ENCODE measurements around the gene ACSF3.
A peak's percentile ranks its signal among the peaks of the same experiment; 100 is the strongest.
"Not testable (repeated sequence)": the region's sequence is repeated elsewhere in the genome, so short reads cannot be mapped to it uniquely, and the experiment has no call there.

The ACSF3 gene

GRCh38 chr16:89074072-89074674 is 19.5 kb upstream of the ACSF3 start:
- DNase-seq: not testable (repeated sequence)

DNA sequence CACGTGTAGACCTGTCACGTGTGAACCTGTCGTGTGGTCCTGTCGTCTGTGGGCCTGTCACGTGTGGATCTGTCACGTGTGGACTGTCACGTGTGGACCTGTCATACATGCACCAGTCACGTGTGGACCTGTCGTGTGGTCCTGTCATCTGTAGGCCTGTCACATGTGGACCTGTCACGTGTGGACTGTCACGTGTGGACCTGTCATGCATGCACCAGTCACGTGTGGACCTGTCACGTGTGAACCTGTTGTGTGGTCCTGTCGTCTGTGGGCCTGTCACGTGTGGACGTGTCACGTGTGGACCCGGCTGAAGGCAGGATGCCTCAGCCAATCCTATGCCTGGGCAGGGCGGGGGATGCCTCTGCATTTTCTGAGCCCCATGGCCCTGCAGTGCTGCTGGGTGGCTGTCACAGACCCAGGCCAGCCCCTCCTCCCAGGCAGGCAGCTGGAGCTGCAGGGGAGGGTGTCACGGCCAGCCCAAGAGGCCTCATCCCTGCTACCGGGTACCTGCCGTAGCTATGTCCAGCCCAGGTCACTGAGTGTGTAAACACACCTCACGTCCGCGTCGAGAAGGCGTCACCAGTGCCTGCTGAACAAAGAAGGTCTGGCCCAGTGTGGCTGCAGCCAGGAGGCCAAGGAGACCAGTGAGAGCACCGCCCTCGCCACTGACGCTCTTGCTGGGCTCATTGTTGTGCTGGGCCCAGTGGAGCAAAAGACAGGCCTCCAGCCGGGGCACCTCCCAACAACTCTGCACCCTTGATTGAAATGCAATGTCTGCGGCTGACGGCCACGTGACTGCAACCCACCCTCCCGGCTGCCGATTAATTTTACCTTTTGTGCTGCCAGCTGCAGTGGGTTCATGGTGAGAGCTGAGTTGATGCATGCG is 18.6 kb upstream of the ACSF3 start:
- DNase-seq: no peak

DNA sequence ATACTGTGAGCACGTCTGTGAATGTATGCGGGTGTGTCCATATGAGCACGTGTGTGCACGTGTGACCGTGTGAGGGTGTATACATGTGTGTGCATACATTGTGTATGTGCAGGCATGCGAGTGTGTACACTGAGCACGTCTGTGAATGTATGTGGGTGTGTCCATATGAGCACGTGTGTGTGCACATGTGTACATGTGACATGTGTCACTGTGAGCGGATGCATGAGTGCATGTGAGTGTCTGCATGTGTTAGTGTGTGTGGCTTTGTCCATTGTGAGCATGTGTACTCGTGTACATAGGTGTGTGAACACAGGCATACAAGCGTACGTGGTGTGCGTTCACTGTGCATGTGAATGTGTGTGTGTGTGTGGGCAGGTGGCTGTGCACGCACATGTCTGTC is 17.5 kb upstream of the ACSF3 start:
- no peak for DNase-seq

- DNase-seq: no peak
Observed at GRCh38 chr16:89077076-89077475, 16.6 kb upstream of the ACSF3 start.

DNA sequence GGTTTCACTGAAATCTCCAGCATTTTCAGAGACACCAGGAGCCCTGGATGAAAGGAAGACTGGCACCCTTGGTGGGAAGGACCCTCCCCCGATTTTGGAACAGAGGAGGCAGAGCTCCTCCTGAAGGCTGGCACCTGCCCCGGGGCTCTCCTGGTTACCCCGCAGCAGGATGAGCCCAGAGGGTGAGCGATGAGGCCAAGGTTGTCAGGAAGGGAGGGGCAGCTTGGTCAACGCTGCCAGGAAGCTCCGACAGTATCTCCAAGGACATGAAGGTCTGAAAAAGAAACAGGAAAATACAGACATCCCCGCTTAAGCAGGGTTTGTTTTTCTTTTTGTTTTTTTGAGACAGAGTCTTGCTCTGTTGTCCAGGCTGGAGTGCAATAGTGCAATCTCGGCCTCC is 15.5 kb upstream of the ACSF3 start:
- DNase-seq: no peak

DNA sequence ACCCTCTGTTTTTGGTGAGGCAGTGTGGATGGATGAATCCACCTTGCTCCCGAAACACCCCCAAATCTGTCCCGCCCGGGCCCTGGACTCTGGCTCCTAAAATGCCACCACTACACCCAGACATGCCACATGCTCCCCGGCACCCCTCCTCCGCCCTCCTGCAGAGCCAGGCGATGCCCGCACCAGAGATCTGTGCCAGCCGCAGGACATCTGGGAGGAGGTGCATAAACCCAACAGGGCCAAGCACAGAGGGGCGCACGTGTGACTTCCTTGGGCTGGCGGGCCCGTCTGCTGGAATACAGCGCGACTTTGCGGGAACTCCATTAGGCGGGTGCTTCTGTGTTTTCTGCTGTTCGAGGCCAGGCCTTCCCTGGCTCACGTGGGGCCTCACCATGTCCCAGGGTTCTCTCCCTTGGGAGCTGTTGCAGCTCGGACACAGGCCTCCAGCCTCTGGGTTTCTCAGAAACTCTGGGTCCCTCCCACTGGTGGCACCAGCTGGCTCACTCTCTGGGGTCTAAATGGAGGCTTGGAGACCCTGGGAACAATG is 14.1 kb upstream of the ACSF3 start:
- DNase-seq: no peak

DNA sequence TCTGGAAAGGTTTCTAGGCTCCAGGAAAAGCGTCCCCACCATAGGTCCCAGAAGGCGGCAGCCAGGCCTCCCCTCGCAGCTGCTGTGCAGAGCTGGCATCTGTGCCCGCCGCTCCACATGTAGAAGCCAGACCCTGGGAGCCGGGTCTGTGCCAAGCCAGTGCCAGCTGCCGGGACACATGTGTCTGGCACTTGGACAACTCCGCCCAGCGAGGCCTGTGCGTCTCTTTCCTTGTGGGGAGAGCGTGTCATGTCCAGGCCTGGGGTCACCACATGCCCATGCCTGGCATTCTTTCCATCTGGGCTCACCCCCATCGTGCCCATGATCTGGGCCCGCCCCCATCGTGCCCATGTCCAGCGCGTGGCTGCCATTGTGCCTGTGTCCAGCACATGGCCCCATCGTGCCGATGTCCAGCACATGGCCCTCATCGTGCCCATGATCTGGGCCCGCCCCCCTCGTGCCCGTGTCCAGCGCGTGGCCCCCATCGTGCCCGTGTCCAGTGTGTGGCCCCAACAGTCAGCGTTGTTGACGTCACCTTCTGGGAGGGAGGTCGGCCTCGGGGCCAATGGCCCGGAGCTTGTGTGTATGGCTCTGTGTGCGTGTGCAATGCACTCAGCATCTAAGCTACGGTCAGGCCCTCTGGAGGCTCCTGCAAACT is 13.3 kb upstream of the ACSF3 start:
- DNase-seq: no peak

DNA sequence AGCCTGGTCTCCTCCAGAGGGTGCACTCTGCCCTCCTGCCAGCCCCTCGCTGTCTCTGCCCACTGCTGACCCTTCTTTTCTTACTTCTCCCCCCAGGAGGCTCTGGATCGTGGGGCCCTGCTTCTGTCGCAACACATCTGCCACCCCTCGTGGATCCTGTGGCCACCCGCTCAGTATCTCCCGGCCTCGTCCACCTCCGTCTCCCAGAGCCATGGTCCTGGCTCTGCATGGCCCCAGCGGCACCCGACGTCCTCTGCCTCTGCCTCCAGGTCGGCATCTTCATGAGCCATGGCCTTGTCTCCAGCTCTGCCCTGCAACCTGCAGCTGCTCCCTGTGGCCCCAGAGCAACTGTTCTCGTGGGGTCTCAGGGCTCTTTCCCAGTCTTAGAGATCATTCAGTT is 12.1 kb upstream of the ACSF3 start:
- DNase-seq: no peak

GRCh38 chr16:89084411-89084810 is 9.2 kb upstream of the ACSF3 start:
- no peak for DNase-seq

DNA sequence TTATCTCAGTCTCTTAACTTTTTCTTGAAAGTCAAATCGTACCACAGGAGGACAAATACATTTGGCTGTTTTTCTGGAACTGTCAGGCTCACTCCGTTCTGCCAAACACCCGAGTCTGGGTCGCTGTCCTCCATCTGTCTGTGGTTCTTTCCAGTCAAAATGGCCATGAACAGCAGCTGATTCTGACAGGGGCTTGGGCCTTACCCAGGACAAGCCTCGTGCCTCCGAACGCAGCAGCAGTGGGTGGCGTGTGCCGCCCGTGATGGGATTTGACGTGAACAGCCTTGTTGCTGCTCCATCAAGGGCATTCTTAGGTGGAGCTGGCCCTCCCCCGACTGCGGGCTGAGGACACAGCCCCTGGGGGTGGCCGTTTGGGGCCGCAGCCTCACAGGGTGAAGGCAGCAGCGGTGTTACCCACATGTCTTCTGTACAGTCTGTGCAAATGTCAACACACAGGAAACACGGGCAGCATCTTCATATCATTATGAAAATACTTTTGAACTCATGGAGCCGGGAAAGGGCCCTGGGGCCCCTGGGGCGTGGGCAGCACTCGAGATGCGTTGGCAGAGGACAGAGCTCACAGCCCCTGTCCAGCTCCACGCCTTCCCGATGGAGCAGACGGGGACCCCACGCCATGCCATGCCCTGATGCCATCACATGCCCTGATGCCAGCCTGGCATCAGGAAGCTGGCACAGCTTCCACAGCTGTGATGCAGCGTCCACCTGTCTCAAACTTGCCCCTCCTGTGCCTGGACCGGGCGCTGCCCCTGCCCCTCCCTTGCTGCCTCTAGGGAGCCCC is 8.6 kb upstream of the ACSF3 start:
- DNase-seq: no peak

GRCh38 chr16:89085755-89086154 is 7.9 kb upstream of the ACSF3 start:
- DNase-seq: no peak

- no peak for DNase-seq
Observed at GRCh38 chr16:89087922-89088497, 5.6 kb upstream of the ACSF3 start.

DNA sequence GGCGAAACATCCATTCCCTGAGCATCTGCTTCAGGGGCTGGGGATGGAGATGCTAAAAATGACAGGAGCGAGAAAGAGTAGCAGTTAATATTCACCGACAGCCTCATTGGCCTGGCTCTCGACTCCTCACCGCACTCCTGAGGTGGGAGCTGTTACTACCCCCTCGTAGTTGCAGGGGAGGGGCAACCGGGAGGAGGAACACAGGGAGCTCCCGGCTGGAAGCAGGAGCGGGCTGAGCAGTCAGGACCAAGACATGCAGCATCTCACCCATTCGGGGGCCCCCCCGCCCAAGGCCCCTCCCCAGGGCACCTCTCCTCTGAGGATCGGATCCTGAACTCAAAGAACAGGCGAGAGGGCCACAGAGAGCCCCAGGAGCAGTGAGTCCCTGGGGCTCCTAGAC is 4.5 kb upstream of the ACSF3 start:
- DNase-seq: no peak

- no peak for DNase-seq
Observed at GRCh38 chr16:89090182-89090630, 3.4 kb upstream of the ACSF3 start.

- DNase-seq: no peak
Observed at GRCh38 chr16:89090669-89091426, 2.8 kb upstream of the ACSF3 start.

DNA sequence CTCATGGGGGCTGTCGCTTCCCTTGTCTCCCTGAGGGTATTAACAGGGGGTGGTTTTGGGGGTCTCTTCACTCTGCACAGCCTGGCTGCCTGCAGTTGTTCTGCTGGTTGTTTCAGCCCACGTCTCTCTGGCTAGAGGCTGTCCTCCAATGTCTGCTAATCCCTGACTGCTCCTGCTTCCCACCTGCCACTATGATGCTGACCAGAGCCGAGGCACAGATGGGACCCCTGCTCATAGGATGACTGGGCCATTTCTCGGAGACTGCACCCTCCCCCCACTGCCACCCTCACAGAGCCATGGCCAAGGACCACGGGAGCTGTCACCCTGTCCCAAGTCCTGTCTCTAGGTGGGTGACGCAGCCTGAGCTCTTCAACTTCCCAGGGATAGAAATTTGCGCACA is 1.6 kb upstream of the ACSF3 start:
- DNase-seq: no peak

GRCh38 chr16:89093252-89093601 is 425 bp upstream of the ACSF3 start:
- DNase-seq: not testable (repeated sequence)

DNA sequence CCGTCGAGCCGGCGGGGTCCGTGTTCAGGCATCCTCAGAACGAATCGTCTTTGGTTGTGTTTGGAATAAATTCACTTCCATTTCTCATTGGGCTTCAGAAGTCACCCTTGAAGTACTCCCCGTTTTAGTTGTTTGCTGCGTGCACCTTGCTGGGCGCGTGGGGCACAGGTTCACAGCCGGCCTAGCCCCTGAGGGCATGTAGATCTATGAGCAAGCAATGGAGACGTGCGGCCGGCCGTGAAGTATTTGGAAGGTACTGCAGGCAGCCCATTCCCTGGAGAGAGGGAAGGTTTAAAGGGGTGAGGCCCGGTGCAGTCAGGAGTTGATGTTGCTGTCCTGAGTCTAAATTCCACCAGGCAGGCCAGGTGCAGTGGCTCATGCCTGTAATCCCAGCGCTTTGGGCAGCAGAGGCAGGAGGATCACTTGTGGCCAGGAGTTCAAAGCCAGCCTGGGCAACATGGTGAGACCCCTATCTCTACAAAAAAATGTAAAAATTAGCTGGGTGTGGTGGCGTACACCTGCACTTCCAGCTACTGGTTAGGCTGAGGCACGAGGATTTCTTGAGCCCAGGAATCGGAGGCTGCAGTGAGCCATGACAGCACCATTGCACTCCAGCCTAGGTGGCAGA is 714 bp downstream of the ACSF3 start:
- peak; percentile 38 for DNase-seq

DNA sequence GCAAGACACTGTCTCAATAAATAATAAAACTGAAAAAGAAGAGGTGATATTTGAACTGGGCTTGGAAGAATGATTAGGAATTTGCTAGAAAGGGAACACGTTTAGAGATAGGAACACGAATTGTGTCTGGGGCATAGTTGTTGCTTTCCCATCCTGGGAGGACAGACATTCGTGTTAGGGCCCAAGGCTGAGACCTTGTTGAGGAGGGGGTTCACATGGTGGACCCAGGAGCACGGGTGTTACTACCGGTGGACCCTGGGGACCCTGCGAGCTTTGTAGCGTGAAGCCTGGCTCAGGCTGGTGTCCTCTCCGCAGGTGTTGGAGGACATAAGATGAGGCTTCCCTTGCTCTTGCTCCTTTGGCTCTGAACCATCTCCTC is 1.2 kb downstream of the ACSF3 start:
- no peak for DNase-seq

DNA sequence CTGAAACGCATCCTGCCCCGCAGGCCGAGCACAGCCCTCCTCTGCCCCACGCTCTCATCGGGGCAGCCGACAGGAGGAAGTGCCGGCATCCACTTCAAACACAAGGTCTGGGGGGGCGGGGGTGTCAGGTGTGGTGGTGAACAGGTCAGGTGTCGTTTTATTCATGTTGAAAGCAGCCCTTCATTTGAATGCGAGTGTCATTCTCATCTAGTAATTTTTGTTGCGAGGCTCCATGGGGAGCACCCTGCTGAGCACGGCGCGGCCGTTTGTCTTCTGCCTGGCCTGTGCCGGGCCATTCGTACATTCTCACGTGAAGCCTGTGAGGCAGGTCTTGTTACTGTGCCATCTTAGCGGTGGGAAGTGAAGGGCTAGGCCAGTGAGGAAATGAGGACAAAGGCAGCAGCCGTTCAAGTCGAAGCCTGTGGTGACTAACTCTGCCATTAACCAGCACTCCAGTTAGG is 1.9 kb downstream of the ACSF3 start:
- no peak for DNase-seq

DNA sequence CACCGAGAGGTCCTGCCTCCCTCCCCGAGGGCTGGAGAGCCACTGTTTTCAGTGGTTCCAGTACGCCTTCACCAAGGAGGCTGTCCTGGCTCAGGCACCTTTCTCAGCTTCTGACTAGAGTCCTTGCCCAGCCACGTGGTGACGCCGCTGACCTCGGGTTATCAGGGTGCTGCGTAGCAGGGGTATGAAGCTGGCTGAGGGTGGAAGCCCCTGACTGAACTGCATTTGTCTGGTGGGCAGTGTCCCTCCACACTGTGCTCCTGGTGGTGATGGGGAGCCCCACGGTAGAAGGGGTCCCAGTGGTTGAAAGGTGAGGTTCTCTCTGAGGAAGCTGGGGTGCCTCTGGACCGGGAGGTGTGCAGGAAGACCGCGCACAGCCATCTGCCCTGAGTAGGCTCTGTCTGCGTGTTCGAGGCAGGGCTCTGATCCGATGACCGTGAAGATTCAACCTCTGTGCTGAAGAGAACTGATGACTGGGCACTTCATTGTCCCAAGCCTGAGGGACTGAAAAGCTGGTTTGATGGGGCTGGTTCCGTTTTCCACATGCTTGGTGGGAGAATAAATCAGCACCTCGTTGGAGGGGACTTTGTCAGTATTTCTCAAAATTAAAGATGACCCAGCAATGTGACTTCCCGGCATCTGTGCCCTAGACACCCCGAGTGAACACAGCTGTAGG is 2.5 kb downstream of the ACSF3 start:
- no peak for DNase-seq

Data from stimulated activated CD4-positive, alpha-beta T cell treated with anti-CD3 and anti-CD28 coated beads, Interleukin-15, amount 100 ng/mL, for 24 hours (primary cell).